Measurements from ENCODE around the gene ARHGAP28.
"Not testable (repeated sequence)": the region's sequence is repeated elsewhere in the genome, so short reads cannot be mapped to it uniquely, and the experiment has no call there.

ARHGAP28 gene

GRCh38 chr18:6798896-6799295, 69.4 kb downstream of the ARHGAP28 start:
- no peak for TF ChIP-seq CTCF (IDR thresholded peaks at IDR 0.05)
- H3K36me3 ChIP-seq = no peaks in the 10 kb centered on the region
- H3K27ac ChIP-seq = no peak overlapping the region
- H3K4me3 ChIP-seq (ENCODE audit: low read depth in 1 of 2, low read length in 1 of 2) = no peak overlapping the region
- no peaks in the 10 kb centered on the region for H3K4me1 ChIP-seq (ENCODE audit: control insufficient read depth in 1 of 2, insufficient read depth in 1 of 2, low read depth in 1 of 2, low read length in 1 of 2)
- no peaks in the 10 kb centered on the region for H3K27me3 ChIP-seq
- peaks cover 4% of the 10 kb centered on the region for H3K9me3 ChIP-seq

GRCh38 chr18:6800309-6800708, 70.8 kb downstream of the ARHGAP28 start:
- H3K36me3 ChIP-seq; H3K4me1 ChIP-seq (ENCODE audit: control insufficient read depth in 1 of 2, insufficient read depth in 1 of 2, low read depth in 1 of 2, low read length in 1 of 2); H3K9me3 ChIP-seq; H3K4me3 ChIP-seq (ENCODE audit: low read depth in 1 of 2, low read length in 1 of 2); H3K27me3 ChIP-seq; H3K27ac ChIP-seq: not testable (repeated sequence)

GRCh38 chr18:6807515-6808257, 78.2 kb downstream of the ARHGAP28 start:
- H3K4me3 ChIP-seq (ENCODE audit: low read depth in 1 of 2, low read length in 1 of 2) = no peak overlapping the region
- no peak for TF ChIP-seq CTCF (IDR thresholded peaks at IDR 0.05)
- H3K27ac ChIP-seq = no peak overlapping the region

GRCh38 chr18:6810191-6810590, 80.7 kb downstream of the ARHGAP28 start:
- no peaks in the 10 kb centered on the region for H3K36me3 ChIP-seq
- no peaks in the 10 kb centered on the region for H3K9me3 ChIP-seq
- no peak for TF ChIP-seq CTCF (IDR thresholded peaks at IDR 0.05)
- H3K27ac ChIP-seq = no peak overlapping the region
- no peaks in the 10 kb centered on the region for H3K4me1 ChIP-seq (ENCODE audit: control insufficient read depth in 1 of 2, insufficient read depth in 1 of 2, low read depth in 1 of 2, low read length in 1 of 2)
- H3K4me3 ChIP-seq (ENCODE audit: low read depth in 1 of 2, low read length in 1 of 2) = no peak overlapping the region
- no peaks in the 10 kb centered on the region for H3K27me3 ChIP-seq

More at GRCh38 chr18:6807515-6808257, 78.2 kb downstream of the ARHGAP28 start:
- no peaks in the 10 kb centered on the region for H3K9me3 ChIP-seq
- no peaks in the 10 kb centered on the region for H3K4me1 ChIP-seq (ENCODE audit: control insufficient read depth in 1 of 2, insufficient read depth in 1 of 2, low read depth in 1 of 2, low read length in 1 of 2)
- H3K27me3 ChIP-seq = no peaks in the 10 kb centered on the region
- no peaks in the 10 kb centered on the region for H3K36me3 ChIP-seq

- H3K4me3 ChIP-seq (ENCODE audit: low read depth in 1 of 2, low read length in 1 of 2) = no peak overlapping the region
- no peaks in the 10 kb centered on the region for H3K4me1 ChIP-seq (ENCODE audit: control insufficient read depth in 1 of 2, insufficient read depth in 1 of 2, low read depth in 1 of 2, low read length in 1 of 2)
- no peaks in the 10 kb centered on the region for H3K9me3 ChIP-seq
- H3K27me3 ChIP-seq = no peaks in the 10 kb centered on the region
- no peak for TF ChIP-seq CTCF (IDR thresholded peaks at IDR 0.05)
- H3K27ac ChIP-seq = no peak overlapping the region
- no peaks in the 10 kb centered on the region for H3K36me3 ChIP-seq
These were observed 82.3 kb downstream of the ARHGAP28 start for GRCh38 chr18:6811816-6812215.

GRCh38 chr18:6814882-6815425, 85.4 kb downstream of the ARHGAP28 start:
- Histone ChIP-seq H3K4me1 (ENCODE audit: control insufficient read depth in 1 of 2, insufficient read depth in 1 of 2, low read depth in 1 of 2, low read length in 1 of 2) (no peaks in the 10 kb centered on the region), H3K4me3 (ENCODE audit: low read depth in 1 of 2, low read length in 1 of 2) (no peak overlapping the region), H3K27me3 (no peaks in the 10 kb centered on the region), H3K9me3 (no peaks in the 10 kb centered on the region), H3K36me3 (no peaks in the 10 kb centered on the region), H3K27ac (no peak overlapping the region)
- TF ChIP-seq CTCF (IDR thresholded peaks at IDR 0.05) = no peak
